Fibroblast of skin of right quadriceps (primary cell): Measurements from ENCODE around the gene KLHL8.
A peak's percentile ranks its signal among the peaks of the same experiment; 100 is the strongest.
"Not testable (repeated sequence)": the region's sequence is repeated elsewhere in the genome, so short reads cannot be mapped to it uniquely, and the experiment has no call there.

Experiments used
- DNase-seq: peaks from one replicate; pipeline ENCODE4 v3.0.0-alpha.2; 2013

Gene KLHL8

DNA sequence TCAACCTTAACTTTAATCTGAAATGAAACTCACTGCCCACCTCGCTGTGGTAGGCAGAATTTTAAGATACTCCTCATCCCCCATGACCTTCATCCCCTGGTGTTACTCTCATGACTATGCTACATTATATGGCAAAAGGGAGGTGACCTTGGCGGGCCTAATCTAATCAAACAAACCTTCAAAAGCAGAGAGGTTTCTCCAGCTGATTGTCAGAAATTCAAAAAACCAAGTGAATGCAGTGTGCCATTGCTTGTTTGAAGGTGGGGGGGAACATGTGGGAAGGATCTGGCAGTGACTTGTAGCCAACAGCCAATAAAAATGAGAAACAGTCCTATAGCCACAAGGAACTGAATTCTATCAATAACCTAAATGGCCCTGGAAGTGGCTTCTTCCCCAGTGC, 48.5 kb downstream of the KLHL8 start:
- DNase-seq, result no peak

- DNase-seq, result no peak
Observed at GRCh38 chr4:87166296-87166854, 54.0 kb downstream of the KLHL8 start.

DNA sequence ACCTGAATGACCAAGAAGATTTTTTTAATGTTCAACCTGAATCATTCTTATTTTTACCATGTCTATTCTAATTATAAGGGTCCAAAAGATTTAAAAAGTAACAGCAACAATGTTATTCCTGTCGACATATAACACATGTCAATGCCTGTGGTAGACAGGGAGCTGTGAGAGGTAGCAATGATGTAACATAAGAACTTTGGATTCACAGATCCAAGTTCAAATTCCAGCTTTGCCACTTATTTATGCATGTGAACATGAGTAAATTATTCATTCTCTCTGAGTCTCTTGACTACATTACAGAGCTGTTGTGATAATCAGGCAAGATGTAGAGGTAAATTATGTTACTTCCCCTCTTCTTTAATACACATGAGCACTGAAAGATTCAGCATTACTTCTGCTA, 54.5 kb downstream of the KLHL8 start:
- no peak for DNase-seq

DNA sequence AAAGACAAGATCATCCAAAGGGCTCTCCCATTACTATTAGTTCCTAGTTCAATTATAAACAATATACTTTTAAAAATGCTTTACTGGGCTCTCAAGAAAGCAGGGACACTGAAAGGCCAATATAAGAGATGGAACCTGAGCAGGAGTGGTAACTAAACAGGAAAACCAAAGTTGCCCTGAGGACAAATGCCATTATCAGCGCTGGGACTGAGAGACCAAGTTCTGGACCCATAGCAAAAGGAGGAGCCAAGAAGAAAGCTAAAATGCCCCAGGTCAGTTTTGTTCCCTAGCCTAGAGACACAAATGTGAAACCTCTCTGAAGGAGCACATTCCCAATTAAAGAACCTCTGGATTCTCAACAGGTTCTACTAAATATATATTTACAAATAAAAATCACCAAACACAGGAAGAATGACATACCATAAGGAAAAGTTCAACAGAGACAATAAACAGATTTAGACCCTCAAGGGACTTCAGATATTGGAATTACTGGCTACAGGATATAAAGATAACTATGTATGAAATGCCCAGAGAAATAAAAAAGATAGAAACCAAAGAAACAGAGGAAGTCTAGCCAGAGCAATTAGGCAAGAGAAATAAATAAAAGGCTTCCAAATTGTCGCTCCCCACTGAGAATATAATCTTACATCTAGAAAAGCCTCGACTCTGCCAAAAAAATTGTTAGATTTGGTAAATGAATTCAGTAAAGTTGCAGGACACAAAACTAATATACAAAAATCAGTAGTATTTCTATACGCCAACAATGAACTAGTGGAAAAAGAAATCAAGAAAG, 67.1 kb downstream of the KLHL8 start:
- DNase-seq, result no peak

- DNase-seq, result no peak
Observed at GRCh38 chr4:87152310-87153041, 67.9 kb downstream of the KLHL8 start.

DNA sequence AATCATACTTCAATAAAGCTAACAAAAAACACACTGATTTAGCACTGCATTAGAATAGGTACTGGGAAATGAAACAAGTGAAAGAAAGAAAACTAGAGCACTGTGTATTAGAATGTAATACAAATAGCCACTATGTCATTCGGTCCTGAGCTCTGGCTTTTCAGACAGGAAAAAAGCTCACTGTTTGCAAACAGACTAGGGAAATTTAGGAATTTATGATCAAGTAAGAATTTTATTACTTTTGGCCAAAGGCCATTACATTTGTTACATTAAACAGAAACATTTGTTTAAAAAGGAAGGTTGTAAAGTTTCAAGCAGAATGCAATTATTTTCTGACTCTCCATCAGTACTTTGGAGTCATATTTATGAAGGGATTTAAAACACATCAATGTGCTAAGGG, 68.7 kb downstream of the KLHL8 start:
- DNase-seq, result peak; percentile 32

- peak; percentile 76 for DNase-seq
Observed at GRCh38 chr4:87150498-87151261, 69.7 kb downstream of the KLHL8 start.

GRCh38 chr4:87147116-87147515, 73.3 kb downstream of the KLHL8 start:
- DNase-seq, result no peak

DNA sequence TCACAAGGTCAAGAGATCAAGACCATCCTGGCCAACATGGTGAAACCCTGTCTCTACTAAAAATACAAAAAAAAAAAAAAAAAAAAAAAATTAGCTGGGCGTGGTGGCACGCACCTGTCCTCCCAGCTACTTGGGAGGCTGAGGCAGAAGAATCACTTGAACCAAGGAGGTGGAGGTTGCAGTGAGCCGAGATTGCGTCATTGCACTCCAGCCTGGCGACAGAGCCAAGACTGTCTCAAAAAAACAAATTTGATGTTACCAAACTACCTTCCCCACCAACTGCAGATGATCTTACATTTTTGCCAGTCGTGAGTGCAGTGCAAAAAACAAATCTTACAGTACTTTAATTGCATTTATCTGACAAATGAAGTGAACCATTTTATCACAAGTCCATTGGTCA, 74.5 kb downstream of the KLHL8 start:
- DNase-seq, result not testable (repeated sequence)

DNA sequence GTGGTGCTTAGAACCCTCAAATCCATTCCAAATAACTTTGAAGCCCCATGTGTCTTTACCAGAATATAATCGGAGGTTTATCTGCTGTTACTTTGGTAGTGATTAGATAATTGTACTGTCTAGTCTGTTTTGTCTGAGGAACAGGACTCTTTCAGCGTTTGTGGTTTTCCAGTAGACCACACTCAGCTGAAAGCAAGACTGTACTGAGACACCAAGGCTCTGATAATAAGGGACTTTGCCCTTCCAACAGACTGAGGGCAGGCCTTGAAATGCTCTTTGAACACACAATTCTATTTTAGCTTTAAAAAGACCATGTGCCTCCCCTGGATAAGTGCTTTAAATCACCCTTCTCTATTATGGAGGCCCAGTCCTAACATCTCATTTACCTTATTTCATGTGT, 76.1 kb downstream of the KLHL8 start:
- no peak for DNase-seq

DNA sequence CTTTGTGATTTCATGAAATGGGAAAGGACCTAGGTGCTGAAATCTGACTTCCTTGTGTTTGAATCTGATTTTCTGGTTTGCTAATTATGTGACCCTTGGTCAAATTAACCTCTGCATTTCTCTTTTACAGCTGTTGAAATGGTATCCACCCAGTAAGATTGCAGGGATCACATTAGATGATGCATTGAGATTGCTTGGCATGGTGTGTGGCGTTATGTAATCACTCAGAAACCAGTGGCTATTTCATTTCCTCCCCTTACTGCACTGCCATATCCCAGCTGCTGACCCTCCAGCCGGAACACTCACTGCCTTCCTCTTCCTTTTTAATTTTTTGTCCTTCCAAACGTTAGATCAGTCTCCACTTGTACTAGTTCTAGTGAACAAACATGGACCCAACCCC, 79.0 kb downstream of the KLHL8 start:
- no peak for DNase-seq

DNA sequence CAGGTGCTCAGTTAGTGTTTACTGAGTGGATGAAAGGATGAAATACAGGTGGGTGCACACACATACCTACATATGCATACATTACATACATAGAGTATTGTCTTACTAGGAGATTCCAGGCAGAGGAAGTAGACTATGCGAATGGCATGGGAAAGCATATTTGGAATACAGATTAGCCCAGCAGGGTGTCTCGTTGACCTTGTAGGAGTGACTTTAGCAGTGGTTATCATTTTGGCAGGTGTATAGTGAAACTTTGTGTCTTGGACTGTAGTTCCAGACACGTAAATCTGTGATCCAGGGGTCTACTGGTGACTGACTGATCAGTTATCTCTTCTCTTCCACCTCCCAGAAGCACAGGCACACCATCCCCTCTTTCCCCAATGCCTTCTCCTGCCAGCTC, 86.3 kb downstream of the KLHL8 start:
- no peak for DNase-seq

GRCh38 chr4:87133183-87133582, 87.2 kb downstream of the KLHL8 start:
- no peak for DNase-seq

GRCh38 chr4:87132035-87132434, 88.4 kb downstream of the KLHL8 start:
- no peak for DNase-seq

GRCh38 chr4:87130985-87131703, 89.3 kb downstream of the KLHL8 start:
- DNase-seq, result no peak

GRCh38 chr4:87129681-87130080, 90.7 kb downstream of the KLHL8 start:
- DNase-seq, result no peak

GRCh38 chr4:87128006-87128705, 92.3 kb downstream of the KLHL8 start:
- no peak for DNase-seq

- no peak for DNase-seq
Observed at GRCh38 chr4:87126056-87126455, 94.4 kb downstream of the KLHL8 start.

DNA sequence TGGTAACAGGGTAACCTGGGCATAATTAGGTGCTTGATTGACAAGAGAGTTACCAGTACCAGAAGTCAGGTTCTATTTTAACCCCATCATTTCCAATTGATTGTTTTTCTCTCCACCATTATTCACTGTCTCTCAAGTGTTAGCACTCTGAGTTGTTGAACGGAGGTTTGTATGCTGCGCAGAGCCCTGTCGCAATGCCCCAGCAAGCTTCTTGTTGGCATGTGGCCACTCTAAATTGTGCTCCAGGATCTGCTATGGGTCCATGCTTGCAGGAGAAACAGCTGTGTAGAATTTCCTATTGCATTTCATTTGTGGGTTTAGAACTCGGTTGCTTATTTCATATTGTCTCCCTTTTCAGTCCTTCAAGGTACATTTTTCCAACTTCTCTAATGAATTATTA, 98.2 kb downstream of the KLHL8 start:
- DNase-seq, result no peak

DNA sequence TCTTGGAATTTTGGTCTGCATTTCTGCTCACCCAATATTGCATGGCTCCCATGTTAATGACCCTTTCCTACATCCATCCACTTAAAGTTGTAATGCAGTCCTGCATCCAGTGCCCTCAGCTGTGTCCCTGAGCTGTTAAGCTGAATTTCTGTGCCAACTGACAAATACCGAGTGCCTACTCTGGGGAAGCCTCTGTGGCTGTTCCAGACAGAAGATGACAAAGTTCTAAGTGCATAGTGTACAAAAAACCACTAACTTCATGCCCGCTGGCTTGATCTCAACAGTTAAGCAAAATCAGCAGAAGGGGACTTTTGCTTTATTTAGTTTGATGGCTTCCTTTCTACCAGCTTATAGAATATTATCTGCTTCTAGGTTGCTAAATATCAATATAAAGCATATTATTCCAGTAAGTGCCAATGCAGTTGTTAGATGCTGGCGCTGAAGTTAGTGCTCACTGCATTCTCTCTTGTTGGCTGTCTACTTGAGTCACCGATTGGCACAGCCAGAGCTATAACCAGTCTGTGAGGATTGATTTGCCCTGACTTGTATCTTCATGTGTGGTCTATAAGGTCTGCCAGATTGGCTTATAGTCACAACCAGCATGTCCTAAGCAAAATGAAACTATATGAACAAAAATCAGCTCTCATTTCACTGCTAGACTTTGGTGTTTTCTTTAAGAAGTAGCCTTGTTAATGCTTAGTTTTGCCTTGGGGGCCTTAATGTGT, 98.9 kb downstream of the KLHL8 start:
- peak; percentile 10 for DNase-seq

- DNase-seq, result no peak
Observed at GRCh38 chr4:87120411-87121162, 99.8 kb downstream of the KLHL8 start.
